ENCODE data around the gene DUSP22.
"Not testable (repeated sequence)": the region's sequence is repeated elsewhere in the genome, so short reads cannot be mapped to it uniquely, and the experiment has no call there.

The DUSP22 gene, protein sequence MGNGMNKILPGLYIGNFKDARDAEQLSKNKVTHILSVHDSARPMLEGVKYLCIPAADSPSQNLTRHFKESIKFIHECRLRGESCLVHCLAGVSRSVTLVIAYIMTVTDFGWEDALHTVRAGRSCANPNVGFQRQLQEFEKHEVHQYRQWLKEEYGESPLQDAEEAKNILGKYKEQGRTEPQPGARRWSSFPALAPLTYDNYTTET

GRCh38 chr6:291697-292505 lies at the start of gene DUSP22:
TSS of gene DUSP22 (plus strand) at chr6:292487. CDS start at chr6:292540, 53 bp downstream.
- no peak for DNase-seq

DNA sequence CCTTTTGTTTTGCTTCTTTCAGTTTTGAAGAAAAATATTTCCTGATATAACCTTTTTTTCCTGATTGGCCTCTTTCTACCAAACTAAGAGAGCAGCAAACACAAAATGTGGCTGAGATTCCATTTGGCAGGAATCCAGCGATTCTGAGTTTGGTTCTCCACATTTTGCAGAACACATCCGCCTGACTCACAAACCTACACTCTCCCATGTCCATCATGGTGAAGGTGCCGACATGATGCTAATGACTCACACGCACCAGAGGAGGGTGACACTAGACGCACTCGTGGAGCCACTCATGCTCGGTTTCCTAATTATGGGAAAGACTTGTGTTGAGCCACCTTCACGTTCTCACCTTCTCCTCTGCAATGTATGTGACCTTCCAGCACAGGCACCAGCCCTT lies 45.9 kb upstream of the DUSP22 start:
- DNase-seq: no peak

GRCh38 chr6:247351-247750 lies 44.9 kb upstream of the DUSP22 start:
- no peak for DNase-seq

GRCh38 chr6:248046-248445 lies 44.2 kb upstream of the DUSP22 start:
- not testable (repeated sequence) for DNase-seq

DNA sequence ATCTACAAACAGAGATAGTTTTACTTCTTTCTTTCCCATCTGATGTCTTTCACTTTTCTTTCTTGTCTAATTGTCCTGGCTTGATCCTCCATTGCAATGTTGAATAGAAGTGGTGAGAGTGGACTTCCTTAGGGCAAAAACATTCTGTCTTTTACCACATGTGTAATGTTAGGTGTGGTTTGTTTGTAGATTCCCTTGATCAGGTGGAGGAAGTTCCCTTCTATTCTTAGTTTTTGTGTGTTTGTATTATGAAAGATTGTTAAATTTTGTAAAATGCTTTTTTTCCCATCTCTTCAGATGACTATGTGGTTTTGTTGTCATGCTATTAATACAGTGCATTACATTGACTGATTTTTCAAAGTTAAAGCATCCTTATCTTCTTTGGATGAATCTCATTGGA lies 41.6 kb upstream of the DUSP22 start:
- DNase-seq: no peak

- DNase-seq: no peak
These were observed 40.4 kb upstream of the DUSP22 start for GRCh38 chr6:251920-252319.

- no peak for DNase-seq
These were observed 39.3 kb upstream of the DUSP22 start for GRCh38 chr6:252775-253535.

DNA sequence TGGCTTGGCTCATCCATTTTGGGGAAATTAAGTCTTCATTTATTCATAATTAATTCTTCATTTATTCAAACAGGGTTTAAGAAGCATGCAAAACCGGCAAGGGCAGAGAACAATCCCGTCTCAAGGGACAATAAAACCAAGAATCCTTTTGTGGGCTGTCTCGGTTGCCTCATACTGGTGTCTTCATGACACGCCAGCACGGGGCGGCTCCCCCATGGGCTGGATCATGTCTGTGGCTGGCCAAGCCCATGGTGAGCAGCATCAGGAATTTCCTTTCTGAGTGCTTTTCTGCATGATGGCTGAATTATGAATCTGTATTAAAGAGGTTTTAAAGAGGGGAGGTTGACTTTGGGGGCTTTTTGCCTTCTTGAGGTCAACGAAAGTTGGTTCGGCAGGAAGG lies 38.3 kb upstream of the DUSP22 start:
- no peak for DNase-seq

DNA sequence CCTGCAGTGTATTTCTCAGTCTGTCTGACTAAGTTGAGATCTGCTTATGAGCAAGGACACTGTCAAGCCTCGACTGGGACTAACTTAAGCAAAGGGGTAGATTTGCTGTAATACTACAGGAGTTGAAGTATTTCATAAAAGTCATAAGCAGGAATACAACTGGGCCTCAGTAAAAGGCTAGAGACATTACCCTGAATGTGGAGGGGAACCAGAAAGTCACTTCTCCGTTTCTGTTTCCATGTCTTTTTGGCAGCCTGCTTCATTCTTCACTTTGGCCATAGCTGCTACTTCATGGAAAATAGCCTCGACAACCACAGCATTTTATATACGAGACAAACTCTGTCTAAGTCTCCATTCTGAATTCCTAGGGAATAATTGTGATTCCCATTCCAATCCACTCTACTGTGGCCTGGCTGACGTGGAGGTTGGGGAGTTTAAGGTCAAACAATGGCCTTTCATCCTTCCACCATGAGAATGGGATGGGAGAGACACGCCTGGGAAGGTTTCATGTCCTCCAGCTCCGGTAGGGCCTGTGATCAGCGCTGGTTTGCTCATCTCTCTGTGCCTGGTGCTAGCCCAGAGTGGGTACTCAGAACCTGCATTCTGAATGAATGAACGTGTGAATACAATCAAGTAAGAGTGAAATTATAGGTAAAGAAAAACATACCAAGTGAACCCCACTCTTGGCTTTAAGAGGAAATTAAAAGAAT lies 37.1 kb upstream of the DUSP22 start:
- no peak for DNase-seq

DNA sequence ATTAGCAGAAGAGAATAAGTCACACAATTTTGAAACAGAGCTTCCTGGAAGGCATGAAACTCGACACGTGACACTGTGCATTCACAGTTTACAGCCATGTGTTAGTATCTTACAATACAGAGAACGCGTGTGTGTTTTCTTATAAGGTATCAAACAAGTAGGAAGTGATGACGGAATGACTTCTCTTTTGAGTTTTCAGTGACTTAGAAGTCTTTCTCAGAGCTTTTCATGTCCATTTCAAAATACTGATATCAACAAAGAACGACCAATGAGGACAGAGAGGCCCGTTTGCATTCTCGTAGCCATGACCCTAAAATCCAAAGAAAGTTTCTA lies 36.6 kb upstream of the DUSP22 start:
- no peak for DNase-seq

- no peak for DNase-seq
These were observed 36.1 kb upstream of the DUSP22 start for GRCh38 chr6:256169-256568.

- no peak for DNase-seq
These were observed 35.1 kb upstream of the DUSP22 start for GRCh38 chr6:257031-257725.

- DNase-seq: no peak
These were observed 34.5 kb upstream of the DUSP22 start for GRCh38 chr6:257774-258173.

GRCh38 chr6:259316-259715 lies 33.0 kb upstream of the DUSP22 start:
- no peak for DNase-seq

DNA sequence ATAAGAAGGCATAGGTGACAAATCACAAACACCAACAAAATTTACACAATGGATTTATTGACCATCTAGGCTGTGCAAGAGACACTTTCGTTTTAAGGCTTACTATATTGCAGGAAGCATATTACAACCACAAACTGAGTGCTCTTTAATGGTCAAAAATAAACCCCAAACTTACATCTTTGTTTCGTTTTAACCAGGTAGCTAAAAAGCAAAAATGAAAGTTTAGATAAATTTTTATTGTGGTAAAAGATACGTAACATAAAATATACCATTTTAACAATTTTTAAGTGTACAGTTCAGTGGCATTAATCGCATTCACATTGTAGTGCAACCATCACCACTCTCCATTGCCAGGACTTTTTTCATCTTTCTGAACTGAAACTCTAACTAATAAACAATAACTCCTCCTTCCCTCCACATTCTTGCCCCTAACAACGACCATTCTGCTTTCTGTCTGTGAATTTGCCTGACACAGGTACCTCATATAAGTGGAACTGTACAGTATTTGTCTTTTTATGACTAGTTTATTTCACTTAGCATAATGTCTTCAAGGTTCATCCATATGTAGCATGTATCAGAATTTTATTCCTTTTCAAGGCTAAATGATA lies 32.3 kb upstream of the DUSP22 start:
- no peak for DNase-seq

GRCh38 chr6:264626-265025 lies 27.7 kb upstream of the DUSP22 start:
- DNase-seq: no peak

DNA sequence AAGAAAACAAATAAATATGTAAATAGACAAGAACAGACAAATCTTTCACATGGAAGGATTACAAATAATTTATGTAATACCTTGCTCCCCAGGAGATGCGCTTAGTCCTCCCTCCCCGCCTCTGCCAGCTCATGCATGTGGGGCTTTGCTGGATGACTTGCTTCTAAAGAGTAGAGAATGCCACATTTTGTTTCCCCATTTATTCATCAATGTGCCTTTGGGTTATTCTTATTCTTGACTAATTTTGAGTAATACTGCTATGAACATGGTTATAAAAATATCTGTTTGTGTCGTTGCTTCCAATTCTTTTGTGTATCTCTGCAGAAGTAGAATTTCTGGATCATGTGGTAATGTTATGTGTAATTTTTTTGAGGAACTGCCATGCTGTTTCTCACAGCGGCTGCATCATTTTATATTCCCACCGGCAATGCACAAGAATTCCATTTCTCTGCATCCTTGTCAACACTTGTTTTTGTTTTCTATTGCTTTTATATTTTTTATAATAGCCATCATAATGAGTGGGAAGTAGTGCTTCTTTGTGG lies 23.8 kb upstream of the DUSP22 start:
- no peak for DNase-seq

DNA sequence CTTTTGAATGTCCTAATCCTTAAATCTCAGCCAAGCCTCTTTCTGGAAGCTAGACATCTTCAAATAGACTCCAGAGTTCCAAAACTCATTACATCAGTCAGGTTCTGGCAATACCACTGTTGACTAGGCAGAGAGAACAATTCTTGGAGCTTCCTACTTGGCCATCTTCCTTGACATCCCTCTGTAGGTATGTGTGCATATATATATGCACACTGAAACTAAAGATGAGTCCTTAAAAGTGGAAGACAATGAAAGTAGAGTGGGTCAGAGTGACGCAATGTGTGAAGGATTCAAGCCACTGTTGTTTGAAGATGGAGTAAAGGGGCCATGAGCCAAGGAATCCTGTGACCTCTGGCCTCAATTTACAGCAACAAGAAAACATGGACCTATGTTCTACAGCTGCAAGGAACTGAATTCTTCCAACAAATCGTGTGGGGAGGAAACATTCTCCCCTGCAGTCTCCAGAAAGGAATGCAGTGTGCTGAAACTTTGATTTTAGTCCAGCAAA lies 18.7 kb upstream of the DUSP22 start:
- DNase-seq: no peak

- no peak for DNase-seq
These were observed 14.5 kb upstream of the DUSP22 start for GRCh38 chr6:277746-278145.

- DNase-seq: no peak
These were observed 13.8 kb upstream of the DUSP22 start for GRCh38 chr6:278494-278893.

DNA sequence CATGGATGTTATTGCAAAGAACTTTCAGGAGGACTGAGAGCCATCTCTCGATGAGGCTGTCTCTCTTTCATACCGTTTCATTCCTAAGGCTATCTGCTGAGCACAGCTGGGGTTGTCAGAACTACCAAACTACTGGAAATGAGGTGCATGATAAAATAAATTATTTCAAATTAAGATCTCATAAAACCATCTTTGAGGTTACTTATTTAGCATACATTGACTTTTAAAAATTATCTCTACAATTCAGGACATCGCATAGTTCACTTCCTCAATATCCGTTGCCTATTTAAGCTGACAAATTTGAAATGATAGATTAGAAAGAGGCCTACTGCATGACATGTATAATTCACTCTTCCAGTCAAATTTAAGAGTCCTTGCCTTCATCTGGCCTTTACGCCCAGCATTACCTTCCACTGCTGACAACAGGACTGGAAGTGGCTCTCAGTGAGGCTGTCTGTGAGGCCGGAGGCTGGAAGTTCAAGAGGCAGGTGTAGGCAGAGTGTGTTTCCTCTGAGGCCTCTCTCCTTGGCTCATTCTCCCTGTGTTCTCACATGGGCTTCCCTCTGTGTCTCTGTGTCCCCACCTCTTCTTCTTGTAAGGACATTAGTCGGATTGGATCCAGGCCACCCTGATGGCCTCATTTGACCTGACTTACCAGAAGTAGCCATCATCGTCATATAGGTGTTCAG lies 12.8 kb upstream of the DUSP22 start:
- DNase-seq: no peak

All from GF-D8 (cell line).